GM21390 (cell line): ENCODE measurements around the gene OR51E2.
"Not testable (repeated sequence)": the region's sequence is repeated elsewhere in the genome, so short reads cannot be mapped to it uniquely, and the experiment has no call there.

Experiments used
- ATAC-seq: cut with Tn5 transposase; IDR thresholded peaks from one replicate; pipeline ENCODE4 v1.9.1; 2021; ENCODE audit not compliant: unreplicated experiment

Gene OR51E2, protein sequence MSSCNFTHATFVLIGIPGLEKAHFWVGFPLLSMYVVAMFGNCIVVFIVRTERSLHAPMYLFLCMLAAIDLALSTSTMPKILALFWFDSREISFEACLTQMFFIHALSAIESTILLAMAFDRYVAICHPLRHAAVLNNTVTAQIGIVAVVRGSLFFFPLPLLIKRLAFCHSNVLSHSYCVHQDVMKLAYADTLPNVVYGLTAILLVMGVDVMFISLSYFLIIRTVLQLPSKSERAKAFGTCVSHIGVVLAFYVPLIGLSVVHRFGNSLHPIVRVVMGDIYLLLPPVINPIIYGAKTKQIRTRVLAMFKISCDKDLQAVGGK

DNA sequence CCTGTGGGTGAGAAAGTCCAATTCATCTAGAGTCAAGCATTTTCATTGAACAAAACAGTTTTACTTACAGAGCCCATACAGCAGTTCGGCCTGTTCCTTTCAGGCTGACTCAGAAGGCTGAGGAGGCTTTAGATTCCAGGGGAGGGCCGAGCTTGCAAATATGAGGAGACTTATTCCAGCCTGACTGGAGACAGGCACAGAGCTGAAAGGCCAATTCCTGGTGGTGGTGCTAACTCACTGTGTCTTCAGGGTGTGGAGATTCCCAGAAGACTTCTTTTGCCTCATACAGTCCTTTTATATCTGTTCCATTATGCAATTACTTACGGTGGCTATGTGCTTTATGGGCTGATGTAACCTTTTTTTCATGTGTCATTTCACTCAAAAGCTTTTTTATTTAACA lies at the start of gene OR51E2:
Gene OR51E2, minus strand, starts transcription at position 269 of the 400 bp plus-strand sequence. CDS start 15,142 bp downstream, outside the sequence.
- no peak for ATAC-seq

DNA sequence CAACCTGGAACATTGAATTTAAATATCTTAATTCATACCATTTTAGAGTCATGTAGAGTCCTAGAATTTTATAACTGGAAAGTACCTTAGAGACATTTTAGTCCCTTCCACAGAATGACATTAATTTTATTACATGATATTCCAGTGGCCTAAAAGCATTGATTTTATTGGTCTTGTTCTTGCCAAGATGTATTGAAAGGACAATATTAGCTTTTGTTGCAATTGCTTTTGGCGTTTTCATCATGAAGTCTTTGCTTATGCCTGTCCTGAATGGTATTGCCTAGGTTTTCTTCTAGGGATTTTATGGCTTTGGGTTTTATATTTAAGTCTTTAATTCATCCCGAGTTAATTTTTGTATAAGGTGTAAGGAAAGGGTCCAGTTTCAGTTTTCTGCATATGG lies 43.1 kb upstream of the OR51E2 start:
- ATAC-seq, result no peak

DNA sequence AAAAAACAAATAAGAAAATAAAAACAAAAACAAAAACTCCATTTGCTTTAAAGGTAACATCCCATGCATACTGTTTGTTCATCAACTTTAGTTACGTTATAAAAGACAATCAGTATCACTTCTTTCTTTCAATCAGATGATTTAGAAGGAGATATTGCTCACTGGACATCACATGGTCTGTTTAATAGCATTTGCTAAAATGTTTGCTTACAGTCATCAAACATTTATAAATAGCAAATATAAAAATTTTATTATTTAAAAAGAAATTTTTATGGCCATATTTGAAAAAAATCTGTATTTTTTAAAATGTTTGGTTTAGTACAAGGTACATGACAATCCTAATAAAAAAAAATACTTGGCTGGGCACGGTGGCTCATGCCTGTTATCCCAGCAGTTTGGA lies 29.5 kb upstream of the OR51E2 start:
- no peak for ATAC-seq

DNA sequence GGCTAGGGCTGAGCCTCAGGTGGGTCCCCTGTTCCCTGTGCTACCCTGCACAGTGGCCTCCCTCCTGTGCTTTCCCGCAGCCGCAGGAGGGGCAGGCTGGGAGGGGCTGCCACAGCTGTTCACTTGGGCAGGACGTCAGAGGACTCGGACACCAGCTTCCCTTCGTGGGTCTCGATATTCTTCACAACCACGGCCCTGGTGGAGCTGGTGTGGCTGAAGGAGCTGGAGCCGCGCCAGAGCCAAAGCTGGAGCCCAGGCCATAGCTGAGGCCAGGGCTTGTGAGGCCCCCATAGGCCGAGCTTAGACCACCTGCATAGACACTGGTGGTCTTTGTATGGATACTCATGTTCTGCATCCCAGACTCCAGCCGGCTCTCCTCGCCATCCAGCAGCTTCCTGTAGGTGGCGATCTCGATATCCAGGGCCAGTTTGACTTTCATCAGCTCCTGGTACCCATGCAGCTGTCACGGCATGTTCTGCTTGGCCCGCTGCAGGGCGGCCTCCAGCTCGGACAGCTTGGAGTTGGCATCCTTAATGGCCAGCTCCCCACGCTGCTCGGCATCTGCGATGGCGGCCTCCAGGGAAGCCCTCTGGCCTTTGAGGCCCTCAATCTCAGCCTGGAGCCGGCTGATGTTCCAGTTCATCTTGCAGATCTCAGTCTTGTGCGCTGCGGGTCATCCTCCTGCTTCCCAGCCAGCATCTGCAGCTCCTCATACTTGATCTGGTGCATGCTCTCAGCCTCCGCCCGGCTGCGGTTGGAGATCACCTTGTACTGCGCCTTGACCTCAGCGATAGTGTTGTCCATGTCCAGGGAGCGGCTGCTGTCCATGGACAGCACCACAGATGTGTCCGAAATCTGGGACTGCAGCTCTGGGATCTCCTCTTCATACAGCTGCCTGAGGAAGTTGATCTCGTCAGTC lies 25.2 kb upstream of the OR51E2 start:
- ATAC-seq, result not testable (repeated sequence)

DNA sequence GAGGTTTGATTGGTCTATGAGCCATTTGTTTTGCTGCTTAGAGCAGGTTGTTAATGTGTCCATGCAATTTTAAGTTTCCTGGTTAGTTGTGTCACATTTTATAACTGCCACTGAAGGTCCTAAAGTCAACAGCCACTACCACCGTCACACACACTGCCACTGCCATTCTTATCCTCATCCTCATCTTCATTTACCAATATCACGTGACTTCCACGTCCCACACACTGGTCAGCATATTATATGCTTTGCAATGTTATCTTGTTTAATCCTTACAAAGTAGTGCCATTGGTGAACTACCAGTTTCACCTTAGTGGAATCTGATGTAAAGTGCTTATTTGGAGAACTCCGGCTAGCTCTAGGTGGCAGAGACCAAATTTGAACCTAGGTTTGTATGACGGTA lies 16.6 kb upstream of the OR51E2 start:
- ATAC-seq, result no peak

DNA sequence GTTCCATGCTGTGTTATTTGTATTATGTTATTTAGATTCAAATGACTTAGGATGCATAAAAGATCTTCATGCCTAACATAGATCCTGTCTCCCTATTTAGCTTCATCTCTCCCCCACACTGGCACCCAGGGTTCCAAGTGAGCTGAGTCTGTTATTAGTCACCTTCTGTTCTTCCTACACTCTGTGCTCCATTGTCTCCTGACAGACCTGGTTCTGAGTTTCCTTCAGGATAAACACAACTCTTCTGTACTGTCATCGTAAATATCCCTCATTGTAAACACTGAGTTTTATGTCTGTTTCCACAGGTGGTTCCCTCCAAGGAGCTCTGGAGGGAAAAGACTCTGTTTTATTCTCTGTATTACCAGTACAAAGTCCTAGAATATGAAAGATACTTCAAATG lies 15.6 kb upstream of the OR51E2 start:
- no peak for ATAC-seq

DNA sequence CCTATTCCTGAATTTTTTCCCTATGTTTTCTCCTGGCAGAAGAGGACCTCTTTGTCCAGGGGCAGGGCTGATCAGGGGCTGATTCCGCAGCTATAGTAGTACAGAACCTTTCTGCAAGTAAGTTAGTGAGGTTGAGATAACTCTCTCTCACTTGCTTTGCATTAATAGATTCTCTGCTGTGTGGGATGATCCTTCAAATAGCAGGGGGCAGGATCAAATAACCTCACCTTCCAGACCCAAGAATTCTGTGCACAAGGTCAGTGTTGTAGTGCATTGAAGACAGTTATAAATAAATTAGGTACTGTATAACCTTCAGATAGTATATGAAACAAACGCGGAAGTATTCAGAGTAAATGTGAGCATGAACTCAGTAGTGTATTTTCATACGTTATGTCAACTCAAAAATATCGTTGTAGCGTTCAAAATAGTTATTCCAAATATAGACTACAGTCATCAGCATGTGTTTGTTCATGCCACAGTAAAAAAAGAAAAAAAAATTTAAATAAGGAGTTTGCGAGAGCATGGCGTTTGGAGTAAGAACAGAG lies 7.2 kb upstream of the OR51E2 start:
- no peak for ATAC-seq

DNA sequence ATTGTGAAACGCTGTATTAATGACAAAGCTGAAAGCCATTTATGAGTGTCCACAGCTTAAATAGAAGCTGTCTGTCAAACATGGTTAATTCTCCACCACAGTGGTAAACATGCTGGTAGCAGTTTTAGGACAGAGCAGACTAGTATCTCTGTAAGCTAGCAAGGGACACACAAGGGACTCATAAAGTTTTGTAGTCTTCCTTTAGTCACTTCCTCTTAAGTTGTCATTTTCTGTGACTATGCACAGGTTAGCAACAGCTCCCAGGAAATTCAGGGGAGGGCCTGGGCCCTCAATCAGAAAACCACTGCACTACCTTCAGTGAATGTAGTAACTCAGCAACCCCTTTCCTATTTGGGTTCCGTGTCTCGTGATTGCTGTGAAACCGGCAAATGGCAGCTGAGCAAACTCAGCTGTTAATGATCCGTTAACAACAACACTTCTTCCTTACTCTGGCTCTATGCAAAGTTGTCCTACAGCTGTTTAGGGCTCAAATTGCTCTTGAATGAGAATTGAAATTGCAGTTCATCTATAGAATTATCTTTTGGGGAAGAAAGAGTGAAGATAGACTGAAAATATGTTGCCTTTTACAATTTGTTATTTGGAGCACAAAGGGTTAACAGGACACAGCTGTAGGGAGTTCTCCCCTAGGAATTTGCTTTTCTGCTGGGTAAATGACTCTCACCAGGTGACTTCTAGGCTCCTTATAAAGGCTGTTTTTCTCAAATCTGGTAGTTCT lies 6.6 kb upstream of the OR51E2 start, which contains the start of gene MMP26:
Gene MMP26, plus strand, starts transcription at position 731 of the 736 bp plus-strand sequence.
- no peak for ATAC-seq

DNA sequence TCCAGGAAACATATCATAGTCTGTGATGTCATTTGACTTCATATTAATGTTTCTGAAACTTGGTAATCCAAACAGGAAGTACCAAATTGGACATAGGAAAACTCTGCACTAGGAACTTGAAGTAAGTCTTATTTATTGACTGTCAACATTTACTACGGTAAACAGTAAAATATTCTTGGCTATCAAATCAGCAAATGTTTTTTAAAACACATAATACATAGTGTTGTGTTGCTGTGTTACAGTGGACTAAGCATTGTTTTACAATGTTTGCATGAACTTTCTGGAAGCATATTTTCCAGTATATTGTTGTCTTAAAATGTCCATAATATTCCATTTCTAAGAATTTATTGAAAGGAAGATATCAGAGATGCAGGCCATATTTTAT lies 2.8 kb upstream of the OR51E2 start:
- no peak for ATAC-seq

DNA sequence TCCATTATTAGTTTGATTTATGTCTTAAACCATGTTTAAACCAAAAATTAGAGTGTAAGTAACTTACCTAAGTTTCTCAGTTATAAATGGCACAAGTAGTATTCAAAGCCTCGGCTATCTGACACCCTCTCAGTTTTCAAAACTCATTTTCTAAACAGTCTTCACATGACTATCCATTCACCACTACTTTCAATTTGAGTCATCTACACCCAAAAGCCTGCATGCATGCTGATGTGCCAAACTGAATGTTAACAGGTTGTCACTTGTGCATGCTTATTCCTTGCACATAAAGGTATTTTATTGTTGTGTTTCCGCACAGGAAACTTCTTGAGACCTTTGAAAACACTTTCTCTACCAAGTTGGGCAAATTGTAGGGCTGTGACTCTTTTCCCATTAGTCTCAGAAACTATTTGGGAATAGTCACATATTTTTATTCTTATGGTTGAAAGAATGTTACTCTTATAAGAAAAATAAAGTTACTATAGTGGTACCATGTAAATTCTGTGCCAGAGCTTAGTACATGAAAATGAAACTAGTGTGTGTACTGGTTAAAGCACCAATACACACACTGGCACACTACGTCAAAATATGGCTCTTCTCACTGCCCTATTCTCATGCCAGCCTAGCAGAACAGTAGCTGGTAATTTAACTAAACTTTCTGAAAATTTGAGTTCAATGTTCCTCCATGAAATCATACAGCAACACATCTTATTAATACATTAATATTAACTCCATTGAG lies 2.2 kb upstream of the OR51E2 start:
- peak; percentile 96 for ATAC-seq

DNA sequence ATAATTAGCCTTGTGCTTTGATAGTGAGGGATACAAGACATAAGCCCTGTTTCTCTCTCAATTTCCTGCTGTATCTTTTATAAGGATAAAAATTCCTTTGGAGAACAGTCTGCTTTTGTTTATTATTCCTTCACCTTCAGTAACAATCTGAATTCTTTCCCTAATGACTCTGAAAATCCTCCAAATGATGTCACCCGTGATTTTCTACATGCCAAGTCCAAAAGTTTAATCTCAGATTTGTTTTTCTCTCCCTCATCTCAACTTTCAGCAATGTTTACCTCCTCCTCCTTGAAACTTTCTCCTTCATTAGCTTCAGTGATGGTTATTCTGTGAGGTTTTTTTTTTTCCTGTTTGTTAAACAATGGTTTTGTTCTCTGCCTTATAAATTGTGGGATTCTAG lies 2.2 kb downstream of the OR51E2 start:
- ATAC-seq, result no peak

DNA sequence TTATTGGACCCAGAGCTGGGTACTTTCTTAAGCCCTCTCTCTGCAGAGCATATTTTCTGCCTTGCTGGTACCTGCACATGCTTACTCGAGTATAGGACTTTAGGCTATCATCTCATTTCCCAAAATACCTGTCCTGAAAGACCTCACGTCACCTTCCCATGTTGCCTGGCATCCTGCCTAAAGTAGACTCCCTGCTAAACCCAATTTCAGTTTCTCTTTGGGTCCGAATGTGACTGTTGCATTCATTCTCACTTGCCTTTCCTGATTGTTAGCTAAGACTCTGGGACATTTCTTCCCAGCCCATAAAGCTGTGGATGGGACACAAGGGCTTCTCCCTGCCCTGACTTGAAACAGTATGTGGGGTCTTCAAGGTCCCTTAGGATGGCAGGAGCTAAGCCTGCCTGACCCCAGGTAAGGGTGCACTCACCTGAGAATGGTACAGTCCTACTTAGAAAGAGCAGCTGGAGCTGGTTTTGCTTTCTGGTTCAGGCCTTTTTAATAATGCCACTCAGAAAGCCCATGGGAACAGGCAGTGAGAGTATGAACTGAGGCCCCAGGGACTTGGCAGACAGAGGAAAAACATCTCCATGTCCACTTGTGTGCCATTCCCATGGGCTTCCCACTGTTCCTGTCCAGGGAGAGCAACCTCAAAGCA lies 12.9 kb downstream of the OR51E2 start:
- ATAC-seq, result no peak

DNA sequence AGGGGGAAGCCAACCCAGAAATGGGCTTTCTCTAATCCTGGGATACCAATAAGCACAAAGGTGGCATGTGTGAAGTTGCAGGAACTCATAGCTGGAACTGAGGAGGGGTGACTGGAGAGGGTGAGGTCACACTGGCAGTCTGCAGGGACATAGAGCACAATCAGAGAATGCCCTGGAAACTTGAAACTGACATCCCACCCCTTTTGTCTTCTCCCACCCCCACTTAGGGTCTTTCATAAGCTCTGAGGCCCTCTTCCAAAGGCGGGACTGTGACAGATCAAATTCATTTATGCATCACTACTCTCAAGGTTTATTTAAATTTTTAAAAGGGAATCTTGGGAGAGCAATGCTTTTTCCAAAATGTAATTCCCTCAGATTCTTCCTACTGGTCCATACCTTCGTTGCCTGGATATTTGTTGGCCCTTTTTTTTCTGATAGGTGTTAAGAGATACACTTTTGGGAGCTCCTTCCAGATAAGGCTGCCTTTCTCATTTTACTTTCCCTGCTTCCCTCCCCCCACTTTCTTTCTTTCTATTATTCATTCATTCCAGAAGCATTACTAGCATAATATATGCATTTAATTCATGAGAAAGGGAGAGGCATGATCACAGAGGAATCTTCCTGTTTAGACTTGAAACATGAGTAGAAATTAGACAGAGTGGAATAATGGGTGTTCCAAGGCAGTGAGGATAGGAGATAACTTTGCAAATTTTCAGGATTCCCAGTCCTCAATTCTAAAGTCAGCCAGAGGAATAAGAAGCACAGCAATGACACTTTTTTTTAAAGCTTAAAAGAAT lies 14.8 kb downstream of the OR51E2 start:
- no peak for ATAC-seq

DNA sequence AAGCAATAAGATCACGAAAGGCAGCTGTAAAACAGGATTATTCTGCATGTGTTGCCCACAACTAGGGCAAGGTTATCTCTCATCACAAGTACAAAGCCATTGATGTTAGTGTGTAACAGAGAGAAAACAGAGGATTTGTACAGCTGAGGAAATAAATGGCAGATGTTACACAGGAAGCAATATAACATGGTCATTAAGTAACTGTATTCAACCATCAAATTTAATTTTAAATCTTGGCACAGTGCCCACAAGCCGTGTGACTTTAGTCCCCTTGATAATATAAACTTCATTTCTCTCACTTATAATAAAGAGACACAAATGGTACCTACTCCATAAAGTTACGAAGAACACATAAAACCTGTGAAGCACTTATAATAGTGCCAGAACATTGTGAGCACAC lies 17.3 kb downstream of the OR51E2 start:
- no peak for ATAC-seq

DNA sequence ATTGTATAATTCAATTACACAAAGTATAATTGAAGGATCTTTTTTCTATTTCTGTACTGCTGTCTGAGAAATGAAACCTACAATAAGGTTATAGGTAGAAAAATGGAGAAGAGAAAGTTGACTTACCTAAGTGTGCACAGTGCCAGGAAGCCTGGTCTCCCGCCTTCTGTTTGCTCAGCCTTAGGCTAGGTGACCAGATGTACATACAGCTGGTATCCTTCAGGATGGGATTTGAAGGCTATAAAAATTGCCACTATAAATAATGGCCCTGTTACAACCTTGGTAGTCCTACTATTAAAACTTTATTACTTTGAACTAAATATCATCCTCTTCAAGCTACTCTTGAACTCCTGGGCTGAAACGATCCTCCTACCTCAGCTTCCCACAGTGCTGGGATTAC lies 19.7 kb downstream of the OR51E2 start:
- no peak for ATAC-seq

DNA sequence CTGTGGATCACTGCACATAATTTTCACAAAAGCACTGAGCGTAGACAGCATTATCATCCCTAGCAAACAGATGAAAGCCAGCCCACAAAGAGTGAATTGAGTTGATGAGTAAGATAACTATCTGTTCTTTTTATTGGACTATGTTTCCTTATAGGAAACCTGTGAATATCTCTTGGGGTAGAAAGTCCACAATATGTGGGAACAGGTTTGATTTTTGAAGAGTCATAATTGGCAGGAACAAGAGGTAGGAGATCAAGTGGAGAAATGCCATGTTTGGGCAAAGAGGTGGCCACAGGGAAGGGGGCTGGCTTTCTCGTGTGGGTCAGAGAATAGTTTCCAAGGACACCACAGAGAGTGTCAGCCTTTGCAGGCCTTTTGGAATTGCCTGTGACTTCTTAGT lies 23.9 kb downstream of the OR51E2 start:
- ATAC-seq, result no peak

DNA sequence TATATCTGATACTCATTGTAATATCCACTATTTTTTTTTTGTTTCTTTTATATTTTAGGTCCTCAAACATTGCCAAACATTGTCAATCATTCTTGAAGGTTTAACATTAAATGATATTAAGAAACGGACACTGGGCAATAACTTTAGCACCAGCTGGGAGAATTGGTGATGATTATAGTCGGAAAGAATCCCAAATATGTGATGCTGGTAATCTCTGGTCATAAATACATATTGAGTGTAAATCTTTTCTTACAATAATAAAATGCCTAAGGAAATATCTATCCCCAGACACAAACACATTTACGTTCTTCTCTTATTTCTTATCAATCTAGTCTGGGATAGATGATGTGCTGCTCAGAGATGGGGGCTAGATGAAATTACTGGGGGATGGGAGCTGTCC lies 25.2 kb downstream of the OR51E2 start:
- no peak for ATAC-seq

DNA sequence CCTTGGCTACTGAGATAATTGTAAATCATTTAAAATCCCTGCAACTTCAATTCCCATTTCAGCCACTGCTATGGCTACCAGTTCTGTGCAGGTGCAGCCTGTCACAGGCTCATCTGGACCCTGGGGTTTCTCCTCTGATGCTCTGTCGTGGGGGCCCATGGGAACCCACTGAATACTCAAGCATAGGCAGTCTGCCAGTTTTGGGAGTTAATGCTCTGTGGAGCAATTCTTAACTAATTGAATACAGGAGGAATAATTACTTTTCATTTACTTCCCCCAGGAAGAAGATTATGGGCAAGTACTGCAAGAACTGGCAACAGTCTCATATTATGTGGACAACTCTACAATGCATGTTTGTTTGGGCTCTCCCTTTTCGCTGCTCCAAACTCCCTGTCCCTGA lies 25.9 kb downstream of the OR51E2 start:
- ATAC-seq, result no peak

DNA sequence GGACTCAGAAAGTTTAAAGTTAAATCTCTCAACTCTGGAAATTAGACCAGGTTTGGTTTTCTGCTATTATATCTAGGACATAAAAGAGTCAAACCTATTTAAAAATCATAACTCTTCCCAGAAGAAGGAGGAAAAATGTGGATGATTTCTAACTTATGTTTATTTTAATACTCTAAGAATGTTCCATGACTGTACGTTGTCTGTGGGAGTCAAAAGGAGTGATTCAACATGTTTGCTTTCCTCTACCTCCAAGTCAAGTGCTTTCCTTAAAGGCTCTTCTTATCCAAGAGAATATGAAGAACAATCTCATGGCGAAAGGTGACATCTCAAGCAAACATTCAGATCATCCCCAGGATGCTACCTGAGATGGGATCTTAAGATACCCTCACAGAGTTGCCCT lies 32.2 kb downstream of the OR51E2 start:
- ATAC-seq, result no peak
